ENCODE results near the gene INPP5A.

The INPP5A gene

GRCh38 chr10:132664883-132665282 is 127.3 kb downstream of the INPP5A start:
- DNase-seq (ENCODE audit: low spot score): no peak
- in situ Hi-C loops (cut with MboI; ENCODE audit: low sequenced_read_pairs, unreplicated experiment): no loop called here
- TF ChIP-seq CTCF (IDR thresholded peaks at IDR 0.05; ENCODE audit: borderline replicate concordance, control extremely low read depth, extremely low read depth, insufficient read depth, missing control alignments): no peak

GRCh38 chr10:132665946-132666704 is 128.5 kb downstream of the INPP5A start:
- in situ Hi-C loops (cut with MboI; ENCODE audit: low sequenced_read_pairs, unreplicated experiment): no loop called here
- no peak for DNase-seq (ENCODE audit: low spot score)
- TF ChIP-seq CTCF (IDR thresholded peaks at IDR 0.05; ENCODE audit: borderline replicate concordance, control extremely low read depth, extremely low read depth, insufficient read depth, missing control alignments): no peak

GRCh38 chr10:132666705-132667341 is 129.2 kb downstream of the INPP5A start:
- in situ Hi-C loops (cut with MboI; ENCODE audit: low sequenced_read_pairs, unreplicated experiment): no loop called here
- TF ChIP-seq CTCF (IDR thresholded peaks at IDR 0.05; ENCODE audit: borderline replicate concordance, control extremely low read depth, extremely low read depth, insufficient read depth, missing control alignments): no peak
- no peak for DNase-seq (ENCODE audit: low spot score)

GRCh38 chr10:132667342-132668047 is 129.9 kb downstream of the INPP5A start:
- in situ Hi-C loops (cut with MboI; ENCODE audit: low sequenced_read_pairs, unreplicated experiment): no loop called here
- no peak for DNase-seq (ENCODE audit: low spot score)
- no peak for TF ChIP-seq CTCF (IDR thresholded peaks at IDR 0.05; ENCODE audit: borderline replicate concordance, control extremely low read depth, extremely low read depth, insufficient read depth, missing control alignments)

- in situ Hi-C loops (cut with MboI; ENCODE audit: low sequenced_read_pairs, unreplicated experiment): no loop called here
- DNase-seq (ENCODE audit: low spot score): no peak
- no peak for TF ChIP-seq CTCF (IDR thresholded peaks at IDR 0.05; ENCODE audit: borderline replicate concordance, control extremely low read depth, extremely low read depth, insufficient read depth, missing control alignments)
Measured at GRCh38 chr10:132668048-132668394, 130.4 kb downstream of the INPP5A start.

GRCh38 chr10:132669208-132669861 is 131.7 kb downstream of the INPP5A start:
- TF ChIP-seq CTCF (IDR thresholded peaks at IDR 0.05; ENCODE audit: borderline replicate concordance, control extremely low read depth, extremely low read depth, insufficient read depth, missing control alignments): no peak
- no peak for DNase-seq (ENCODE audit: low spot score)
- in situ Hi-C loops (cut with MboI; ENCODE audit: low sequenced_read_pairs, unreplicated experiment): no loop called here

Measured in GM13976 (cell line).